MCF 10A (cell line): Measurements from ENCODE around the gene PDZD4. TPM values are rescaled to one million over a fixed set of nuclear protein-coding genes. Genes with fewer than 3 reads are reported as not detected.

Experiments used
- BruUV-seq: library from RNA; stranded (reverse); fragments of 400-500 nt; replicated peaks from 2 replicates; lab custom pipeline; 2021; lab: Mats Ljungman, UMichigan
- CTCF ChIA-PET: fragments of 300-600 bp; sonication (Branson Sonifier 250); formaldehyde crosslinking; extraction: SDS; loops from one replicate; lab custom pipeline; 2021; ENCODE audit warnings: antibody characterized with exemption, inconsistent platforms; lab: Yijun Ruan, JAX
- POLR2A ChIA-PET: fragments of 300-600, 350-650 bp; sonication (Branson Sonifier 250); formaldehyde crosslinking; extraction: SDS; loops from one replicate; lab custom pipeline; 2020; ENCODE audit warnings: antibody characterized with exemption, inconsistent platforms; lab: Yijun Ruan, JAX
- DNase-seq: peaks from one replicate; pipeline ENCODE4 v3.0.0-alpha.2; 2018; ENCODE audit not compliant: unreplicated experiment
- H3K27ac Mint-ChIP-seq: one replicate; pipeline ENCODE4 v1.8.0; 2022; ENCODE audit warnings: mild to moderate bottlenecking, low read depth, mixed read lengths; ENCODE audit not compliant: unreplicated experiment
- H3K27me3 Mint-ChIP-seq: one replicate; pipeline ENCODE4 v1.8.0; 2022; ENCODE audit warnings: mixed read lengths; ENCODE audit not compliant: insufficient read depth, unreplicated experiment
- H3K36me3 Mint-ChIP-seq: one replicate; pipeline ENCODE4 v1.8.0; 2022; ENCODE audit warnings: mild to moderate bottlenecking, moderate library complexity, mixed read lengths; ENCODE audit not compliant: insufficient read depth, unreplicated experiment
- H3K4me1 Mint-ChIP-seq: one replicate; pipeline ENCODE4 v1.8.0; 2022; ENCODE audit warnings: mixed read lengths; ENCODE audit not compliant: insufficient read depth, unreplicated experiment
- H3K4me3 Mint-ChIP-seq: one replicate; pipeline ENCODE4 v1.8.0; 2022; ENCODE audit warnings: mild to moderate bottlenecking, moderate library complexity, mixed read lengths; ENCODE audit not compliant: unreplicated experiment
- H3K9me3 Mint-ChIP-seq: one replicate; pipeline ENCODE4 v1.8.0; 2022; ENCODE audit warnings: mixed read lengths; ENCODE audit not compliant: unreplicated experiment
- CTCF ChIP-seq: fragments of 200-600 bp; IDR thresholded peaks from one replicate; pipeline ENCODE4 v1.8.0; 2022; ENCODE audit warnings: antibody characterized with exemption, mild to moderate bottlenecking; ENCODE audit not compliant: unreplicated experiment
- intact Hi-C: fragments of 100-400 bp; cut with micrococcal nuclease; formaldehyde crosslinking; loops from 2 replicates; pipeline ENCODE4 v1.14.1; 2022
- total RNA-seq: library from RNA; stranded (reverse); gene quantifications from 2 replicates; pipeline ENCODE4 v1.2.3, GENCODE V29; 2022

PDZD4 gene
- total RNA-seq, 1 experiment from 2014 or later, result not detected

DNA sequence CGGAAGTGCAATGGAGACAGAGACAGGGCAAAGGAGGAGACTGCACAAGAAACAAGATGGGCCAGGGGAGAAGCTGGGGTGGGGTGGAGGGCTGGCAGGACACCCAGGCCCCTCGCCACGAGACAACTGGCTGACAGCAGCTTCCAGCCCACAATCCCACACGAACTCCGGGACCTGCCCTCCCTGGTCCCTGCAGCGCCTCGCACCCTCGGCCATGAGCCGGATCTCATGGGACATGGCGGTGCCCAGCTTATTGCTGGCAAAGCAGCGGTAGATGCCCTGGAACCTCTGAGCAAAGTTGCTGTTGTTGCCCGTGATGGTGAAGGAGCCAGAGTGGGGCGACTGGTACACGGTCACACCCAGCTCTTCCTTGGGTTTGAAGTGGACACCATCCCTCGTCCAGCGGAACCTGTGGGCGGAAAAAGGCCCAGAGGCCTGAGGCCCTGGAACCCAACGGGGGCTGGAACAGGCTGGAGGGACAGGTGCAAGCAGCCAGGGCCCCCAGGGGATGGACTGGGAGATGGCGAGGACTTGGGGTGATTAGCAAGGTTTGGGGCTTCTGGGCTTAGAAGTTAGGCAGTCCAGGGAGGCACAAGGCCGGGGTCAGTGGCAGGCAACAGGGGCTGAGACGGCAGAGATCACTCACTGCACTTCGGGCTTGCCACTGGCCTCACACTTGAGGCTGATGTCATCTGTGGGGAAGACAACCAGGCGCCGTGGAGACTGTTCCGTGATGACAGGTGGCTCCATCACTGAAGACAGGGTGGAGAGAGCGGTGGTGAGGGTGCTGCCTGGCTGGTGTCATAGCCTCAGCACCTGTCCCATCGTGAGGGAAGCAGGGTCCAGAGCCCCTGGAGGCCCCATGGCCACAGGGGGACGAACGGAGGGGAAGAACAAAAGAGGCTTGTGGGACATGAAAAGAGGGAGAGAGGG lies 41.9 kb upstream of the PDZD4 start:
- Mint-ChIP-seq H3K27ac (no peak overlapping the region), H3K4me3 (no peak overlapping the region), H3K27me3 (peaks cover 25% of the 10 kb centered on the region), H3K4me1 (no peaks in the 10 kb centered on the region), H3K36me3 (no peaks in the 10 kb centered on the region), H3K9me3 (no peaks in the 10 kb centered on the region)
- DNase-seq, result no peak
- intact Hi-C loops, result no loop called here
- POLR2A ChIA-PET, result no interaction called here
- TF ChIP-seq CTCF, result no peak
- CTCF ChIA-PET, result interaction anchor here (1.0 kb wide), 1 partner anchor 75 kb away, joined by 3 read pairs; no protein-coding TSS in a partner anchor
- no TSS peak for BruUV-seq

GRCh38 chrX:153871451-153871850 lies 41.1 kb upstream of the PDZD4 start:
- no TSS peak for BruUV-seq
- Mint-ChIP-seq H3K27ac (no peak overlapping the region), H3K9me3 (no peaks in the 10 kb centered on the region), H3K4me1 (no peaks in the 10 kb centered on the region), H3K4me3 (no peak overlapping the region), H3K27me3 (peaks cover 25% of the 10 kb centered on the region), H3K36me3 (no peaks in the 10 kb centered on the region)
- intact Hi-C loops, result no loop called here
- ChIA-PET POLR2A (no interaction called here), CTCF (interaction anchor here (0.7 to 1.0 kb wide), 2 partner anchors 76 to 162 kb away, joined by 3 read pairs; no protein-coding TSS in a partner anchor)
- no peak for DNase-seq
- TF ChIP-seq CTCF, result no peak

- Mint-ChIP-seq H3K4me1 (no peaks in the 10 kb centered on the region), H3K4me3 (no peak overlapping the region), H3K27me3 (peaks cover 25% of the 10 kb centered on the region), H3K9me3 (no peaks in the 10 kb centered on the region), H3K36me3 (no peaks in the 10 kb centered on the region), H3K27ac (no peak overlapping the region)
- CTCF ChIA-PET, result interaction anchor here (0.7 to 1.0 kb wide), 2 partner anchors 76 to 162 kb away, joined by 3 read pairs; no protein-coding TSS in a partner anchor
- intact Hi-C loops, result no loop called here
- peak; percentile 6 for TF ChIP-seq CTCF
- POLR2A ChIA-PET, result no interaction called here
- no TSS peak for BruUV-seq
- DNase-seq, result no peak
Observed at GRCh38 chrX:153870791-153871360, 40.5 kb upstream of the PDZD4 start.

- CTCF ChIA-PET, result no interaction called here
- intact Hi-C loops, result no loop called here
- no peak for TF ChIP-seq CTCF
Observed at GRCh38 chrX:153870288-153870690, 39.9 kb upstream of the PDZD4 start.

More at GRCh38 chrX:153870288-153870690, 39.9 kb upstream of the PDZD4 start:
- no peak overlapping the region for H3K27ac Mint-ChIP-seq
- BruUV-seq, result no TSS peak
- POLR2A ChIA-PET, result no interaction called here
- no peak overlapping the region for H3K4me3 Mint-ChIP-seq
- no peaks in the 10 kb centered on the region for H3K4me1 Mint-ChIP-seq
- H3K27me3 Mint-ChIP-seq, result peaks cover 25% of the 10 kb centered on the region
- DNase-seq, result no peak
- no peaks in the 10 kb centered on the region for H3K9me3 Mint-ChIP-seq
- H3K36me3 Mint-ChIP-seq, result no peaks in the 10 kb centered on the region
